SKM-1 treated with dmso at 0.1 percent for 144 hours (cell line): ENCODE results near the gene NLRX1.
"Not testable (repeated sequence)": the region's sequence is repeated elsewhere in the genome, so short reads cannot be mapped to it uniquely, and the experiment has no call there.

ENCODE experiments used
- DNase-seq: peaks from one replicate; lab custom pipeline; 2025; ENCODE audit not compliant: unreplicated experiment; lab: John Stamatoyannopoulos, UW

The NLRX1 gene

DNA sequence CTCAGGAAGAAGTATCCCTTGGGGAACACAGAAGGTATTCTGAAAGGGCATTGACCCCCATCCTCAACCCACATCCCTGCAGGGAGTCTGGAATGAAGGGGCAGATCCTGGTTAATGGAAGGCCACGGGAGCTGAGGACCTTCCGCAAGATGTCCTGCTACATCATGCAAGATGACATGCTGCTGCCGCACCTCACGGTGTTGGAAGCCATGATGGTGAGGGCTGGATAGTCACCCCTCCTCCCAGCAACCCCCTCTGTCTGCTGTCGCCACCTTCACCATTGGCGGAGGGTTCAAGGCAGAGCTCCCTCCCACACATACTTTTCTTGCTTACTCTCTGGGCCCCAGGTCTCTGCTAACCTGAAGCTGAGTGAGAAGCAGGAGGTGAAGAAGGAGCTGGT lies 14.3 kb upstream of the NLRX1 start:
- DNase-seq: no peak

DNA sequence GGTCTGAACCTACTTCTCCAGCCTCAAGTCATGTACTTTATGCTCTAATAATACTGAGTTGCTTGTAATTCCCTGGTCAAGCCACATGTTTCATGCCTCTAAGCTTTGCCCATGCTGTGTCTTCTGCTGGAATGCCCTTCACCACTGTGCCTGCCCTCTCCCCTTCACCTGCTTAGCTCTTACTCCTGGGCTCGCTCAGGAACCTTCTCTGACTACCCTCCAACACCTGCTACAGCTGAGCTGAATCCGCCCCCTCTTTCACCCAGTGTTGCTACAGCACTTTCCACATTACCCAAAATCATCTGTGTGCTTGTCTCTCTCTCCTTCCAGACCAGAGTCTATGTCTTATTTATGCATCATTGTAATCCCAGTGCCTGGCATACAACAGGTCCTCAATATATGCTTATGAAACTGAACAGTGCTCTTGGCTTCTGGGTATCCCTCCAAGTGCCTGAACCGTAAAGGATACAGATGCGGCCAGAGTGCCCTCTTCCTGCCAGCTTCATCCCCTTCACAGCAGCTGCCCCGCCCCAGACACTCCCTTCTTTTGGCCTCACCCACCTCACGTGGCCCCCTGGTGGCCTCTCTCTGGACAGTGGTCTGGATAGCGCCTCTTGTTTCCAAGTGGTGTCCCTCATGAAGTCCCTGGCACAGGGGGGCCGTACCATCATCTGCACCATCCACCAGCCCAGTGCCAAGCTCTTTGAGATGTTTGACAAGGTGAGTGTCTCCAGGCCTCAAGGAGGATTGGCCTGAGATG lies 12.6 kb upstream of the NLRX1 start:
- DNase-seq: no peak

DNA sequence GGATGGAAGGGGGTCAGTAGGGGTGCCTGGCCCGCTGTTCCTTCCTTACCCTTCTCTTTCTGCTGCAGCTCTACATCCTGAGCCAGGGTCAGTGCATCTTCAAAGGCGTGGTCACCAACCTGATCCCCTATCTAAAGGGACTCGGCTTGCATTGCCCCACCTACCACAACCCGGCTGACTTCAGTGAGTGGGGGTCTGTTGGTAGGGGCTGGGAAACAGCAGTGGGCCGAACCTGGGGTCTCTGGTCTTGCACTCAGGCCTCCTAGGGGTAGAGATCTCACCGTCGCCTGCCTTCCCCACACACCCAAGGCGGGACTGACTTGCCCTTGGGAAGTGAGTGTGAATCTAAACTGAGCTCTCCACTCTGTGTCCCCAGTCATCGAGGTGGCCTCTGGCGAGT lies 12.0 kb upstream of the NLRX1 start:
- no peak for DNase-seq

DNA sequence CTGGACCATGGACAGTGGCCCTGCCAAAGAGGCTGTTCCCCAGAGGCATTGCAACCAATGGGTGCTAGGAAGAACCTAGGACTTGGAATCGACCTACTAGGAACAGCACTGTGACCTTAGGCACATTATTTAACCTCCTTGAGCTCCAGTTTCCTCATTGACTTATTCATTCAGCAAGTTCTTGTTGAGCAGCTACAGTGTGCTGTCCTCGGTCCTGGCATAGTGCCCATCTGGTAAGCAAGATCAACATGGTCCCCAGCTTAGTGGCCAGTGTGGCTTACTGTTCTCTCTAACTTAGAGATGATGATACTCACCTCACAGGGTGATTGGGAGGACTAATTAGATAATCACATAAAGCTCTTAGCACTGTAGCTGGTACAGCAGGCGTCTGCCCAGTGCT lies 11.5 kb upstream of the NLRX1 start:
- no peak for DNase-seq

GRCh38 chr11:119158467-119158866 lies 10.1 kb upstream of the NLRX1 start:
- no peak for DNase-seq

DNA sequence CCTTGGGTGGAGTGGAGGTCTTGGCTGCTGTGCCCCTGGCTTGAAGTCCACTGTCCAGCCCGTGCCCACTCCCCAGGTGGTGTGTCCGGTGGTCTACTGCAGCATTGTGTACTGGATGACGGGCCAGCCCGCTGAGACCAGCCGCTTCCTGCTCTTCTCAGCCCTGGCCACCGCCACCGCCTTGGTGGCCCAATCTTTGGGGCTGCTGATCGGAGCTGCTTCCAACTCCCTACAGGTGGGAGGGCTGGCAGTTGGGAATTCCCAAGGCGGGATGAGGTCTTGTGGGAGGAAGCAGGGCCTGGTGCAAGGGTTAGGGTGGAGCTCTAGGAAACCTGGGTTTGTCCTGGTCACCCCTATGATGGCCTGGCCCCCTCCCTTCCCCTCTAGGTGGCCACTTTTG lies 8.4 kb upstream of the NLRX1 start:
- no peak for DNase-seq

DNA sequence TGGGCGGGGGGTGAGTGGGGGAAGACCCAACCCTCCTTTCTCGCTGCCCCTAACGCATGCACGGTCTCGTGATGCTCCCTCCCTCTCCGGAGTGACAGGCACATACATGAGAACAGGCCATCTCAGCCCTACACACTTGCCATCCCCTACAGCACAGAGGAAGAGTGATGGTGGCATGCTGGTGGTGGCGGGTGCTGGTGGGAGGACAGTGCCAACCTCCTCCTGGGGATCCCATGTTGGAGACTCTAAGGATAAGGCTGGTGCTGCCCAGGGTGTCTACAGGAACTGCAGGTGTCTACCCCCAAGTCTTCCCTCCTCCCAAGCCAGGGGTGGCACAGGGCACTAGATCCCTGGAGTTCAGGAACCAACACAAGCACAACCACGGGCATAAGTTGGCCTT lies 6.7 kb upstream of the NLRX1 start:
- no peak for DNase-seq

DNA sequence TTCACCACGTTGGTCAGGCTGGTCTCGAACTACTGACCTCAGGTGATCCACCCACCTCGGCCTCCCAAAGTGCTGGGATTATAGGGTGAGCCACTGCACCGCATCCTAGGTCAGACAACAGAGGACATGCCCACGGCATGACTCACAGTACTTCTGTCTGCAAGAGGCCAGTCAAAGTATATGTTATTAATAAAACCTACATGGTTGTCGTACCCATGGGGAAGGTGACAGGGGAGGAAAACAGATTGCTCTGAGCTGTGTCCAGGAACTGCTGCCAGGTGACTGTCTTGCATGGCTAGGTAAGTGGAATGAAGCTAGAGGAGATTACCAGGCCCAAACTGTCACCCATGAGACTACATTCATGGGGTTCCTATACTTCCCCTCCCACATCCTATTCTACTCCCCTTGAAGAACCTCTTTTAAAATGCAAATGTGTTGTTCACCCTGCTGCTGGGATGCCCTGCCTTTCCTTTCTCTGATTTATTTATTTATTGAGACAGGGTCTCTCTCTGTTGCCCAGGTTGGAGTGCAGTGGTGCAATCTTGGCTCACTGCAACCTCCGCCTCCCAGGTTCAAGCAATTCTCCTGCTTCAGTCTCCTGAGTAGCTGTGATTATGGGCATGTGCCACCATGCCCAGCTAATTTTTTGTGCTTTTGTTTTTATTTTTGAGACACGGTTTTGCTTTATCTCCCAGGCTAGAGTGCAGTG lies 2.0 kb upstream of the NLRX1 start:
- no peak for DNase-seq

GRCh38 chr11:119167077-119167458 lies 1.5 kb upstream of the NLRX1 start:
- DNase-seq: not testable (repeated sequence)

GRCh38 chr11:119167933-119168332 lies 592 bp upstream of the NLRX1 start:
- no peak for DNase-seq

DNA sequence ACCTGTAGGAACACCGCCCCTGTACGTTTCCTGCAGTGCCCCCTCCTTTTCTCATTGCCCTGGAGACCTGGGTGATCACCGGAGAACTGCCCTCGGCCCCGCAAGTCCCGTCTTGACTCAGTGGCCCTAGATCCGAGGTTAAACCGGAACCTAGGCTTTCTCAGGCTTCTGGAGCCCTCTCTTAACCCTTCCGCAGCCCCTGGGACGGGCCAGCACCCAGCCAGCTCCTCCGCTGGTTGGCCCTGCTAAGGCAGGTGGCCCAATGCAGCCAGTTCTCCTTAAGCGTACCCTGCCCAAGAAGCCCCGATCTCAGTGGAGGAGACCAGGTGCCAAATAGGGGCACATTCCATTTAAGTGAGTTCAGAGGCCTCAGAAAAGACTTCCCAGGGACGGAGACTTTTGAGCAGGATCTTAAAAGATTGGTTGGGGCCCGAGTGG lies 776 bp downstream of the NLRX1 start:
- peak; percentile 54 for DNase-seq

DNA sequence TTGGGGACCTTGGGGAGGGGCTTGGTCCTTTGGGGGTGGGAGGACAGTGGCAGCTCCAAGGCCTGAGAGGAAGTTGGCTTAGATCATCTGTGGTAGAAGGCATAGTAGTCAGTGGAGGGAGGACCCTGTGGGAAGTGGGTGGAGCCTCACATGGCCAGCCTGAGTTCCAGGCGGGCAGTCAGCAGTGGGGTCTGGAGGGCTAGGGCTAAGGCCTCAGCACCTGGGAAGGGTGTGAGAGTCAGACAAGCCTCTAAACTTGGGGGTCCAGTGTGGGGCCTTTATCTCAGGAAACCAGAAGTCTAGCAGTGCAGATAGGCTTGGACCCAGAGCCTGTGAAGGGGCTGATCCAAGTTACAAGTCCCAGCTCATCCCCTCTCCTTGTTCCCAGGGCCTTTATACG lies 4.0 kb downstream of the NLRX1 start:
- peak; percentile 70 for DNase-seq

DNA sequence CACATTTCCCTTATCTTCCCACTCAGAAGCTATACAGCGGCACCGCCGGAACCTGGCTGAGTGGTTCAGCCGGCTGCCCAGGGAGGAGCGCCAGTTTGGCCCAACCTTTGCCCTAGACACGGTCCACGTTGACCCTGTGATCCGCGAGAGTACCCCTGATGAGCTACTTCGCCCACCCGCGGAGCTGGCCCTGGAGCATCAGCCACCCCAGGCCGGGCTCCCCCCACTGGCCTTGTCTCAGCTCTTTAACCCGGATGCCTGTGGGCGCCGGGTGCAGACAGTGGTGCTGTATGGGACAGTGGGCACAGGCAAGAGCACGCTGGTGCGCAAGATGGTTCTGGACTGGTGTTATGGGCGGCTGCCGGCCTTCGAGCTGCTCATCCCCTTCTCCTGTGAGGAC lies 4.9 kb downstream of the NLRX1 start:
- DNase-seq: no peak

- DNase-seq: no peak
Observed at GRCh38 chr11:119175493-119176077, 7.1 kb downstream of the NLRX1 start.

DNA sequence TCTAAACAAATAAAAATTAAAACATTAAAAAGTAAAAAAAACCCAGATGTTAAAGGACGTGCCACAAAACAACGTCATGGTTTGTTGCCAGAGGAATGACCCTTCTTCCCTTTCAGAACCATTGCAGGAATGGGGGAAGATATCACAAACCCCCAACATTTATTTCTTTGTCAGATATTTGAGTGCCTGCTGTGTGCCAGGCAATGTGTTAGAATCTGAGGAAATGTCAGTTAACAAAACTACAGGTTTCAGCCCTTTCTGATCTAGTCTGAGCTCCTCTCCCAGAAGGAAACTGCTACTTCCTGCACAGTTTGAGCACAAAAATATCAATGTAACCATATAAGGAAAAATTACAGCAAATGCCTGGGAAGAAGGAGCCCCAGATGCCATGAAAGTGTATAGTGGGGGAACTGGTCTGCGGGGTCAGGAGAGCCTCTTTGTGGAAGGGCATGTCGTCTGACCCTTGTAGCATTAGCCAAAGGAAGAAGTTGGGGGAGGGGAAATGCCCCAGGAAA lies 9.7 kb downstream of the NLRX1 start:
- DNase-seq: no peak

DNA sequence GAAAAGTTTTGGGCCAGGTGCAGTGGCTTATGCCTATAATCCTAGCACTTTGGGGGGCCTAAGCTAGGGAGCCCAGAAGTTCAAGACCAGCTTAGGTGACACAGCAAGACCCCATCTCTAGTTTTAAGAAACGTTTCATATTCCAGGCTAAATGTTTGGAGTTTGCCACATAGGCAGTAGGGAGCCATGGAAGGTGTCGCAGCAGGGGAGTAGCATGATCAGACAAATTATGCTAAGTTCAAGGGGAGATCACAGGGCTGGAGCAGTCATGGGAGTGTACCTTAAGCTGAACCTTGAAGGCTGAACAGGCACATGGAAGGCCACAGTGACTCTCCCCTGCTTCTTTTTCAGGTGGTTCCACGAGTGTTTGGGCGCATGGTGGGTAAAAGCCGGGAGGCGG lies 10.8 kb downstream of the NLRX1 start:
- no peak for DNase-seq

DNA sequence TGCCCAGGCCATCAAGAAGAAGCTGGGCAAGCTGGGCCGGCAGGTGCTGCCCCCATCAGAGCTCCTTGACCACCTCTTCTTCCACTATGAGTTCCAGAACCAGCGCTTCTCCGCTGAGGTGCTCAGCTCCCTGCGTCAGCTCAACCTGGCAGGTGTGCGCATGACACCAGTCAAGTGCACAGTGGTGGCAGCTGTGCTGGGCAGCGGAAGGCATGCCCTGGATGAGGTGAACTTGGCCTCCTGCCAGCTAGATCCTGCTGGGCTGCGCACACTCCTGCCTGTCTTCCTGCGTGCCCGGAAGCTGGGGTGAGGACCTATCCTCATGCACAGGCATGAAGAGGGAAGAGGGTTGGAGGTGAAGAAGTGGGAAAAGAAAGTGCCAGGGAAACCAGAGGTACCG lies 11.5 kb downstream of the NLRX1 start:
- DNase-seq: no peak

GRCh38 chr11:119180729-119181676 lies 12.5 kb downstream of the NLRX1 start:
- no peak for DNase-seq

GRCh38 chr11:119181677-119182412 lies 13.3 kb downstream of the NLRX1 start:
- peak; percentile 68 for DNase-seq

DNA sequence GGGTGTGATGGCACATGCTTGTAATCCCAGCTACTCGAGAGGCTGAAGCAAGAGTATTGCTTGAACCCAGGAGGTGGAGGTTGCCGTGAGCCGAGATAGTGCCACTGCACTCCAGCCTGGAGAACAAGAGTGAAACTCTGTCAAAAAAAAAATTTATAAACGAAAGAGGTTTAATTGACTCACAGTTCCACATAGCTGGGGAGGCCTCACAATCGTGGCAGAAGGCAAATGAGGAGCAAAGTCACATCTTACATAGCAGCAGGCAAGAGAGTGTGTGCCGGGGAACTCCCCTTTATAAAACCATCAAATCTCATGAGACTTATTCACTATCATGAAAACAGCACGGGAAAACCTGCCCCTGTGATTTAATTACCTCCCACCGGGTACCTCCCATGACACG lies 15.9 kb downstream of the NLRX1 start:
- not testable (repeated sequence) for DNase-seq
